Measurements from ENCODE around the gene ALDH3A1. TPM values are rescaled to one million over a fixed set of nuclear protein-coding genes. Genes with fewer than 3 reads are reported as not detected.

ALDH3A1 gene
- total RNA-seq = 1 to 10 TPM in 3 of 4 donors, not detected in 1; 1.1 to 3.4 (median 2.4) TPM

- TF ChIP-seq, protein P1, sequence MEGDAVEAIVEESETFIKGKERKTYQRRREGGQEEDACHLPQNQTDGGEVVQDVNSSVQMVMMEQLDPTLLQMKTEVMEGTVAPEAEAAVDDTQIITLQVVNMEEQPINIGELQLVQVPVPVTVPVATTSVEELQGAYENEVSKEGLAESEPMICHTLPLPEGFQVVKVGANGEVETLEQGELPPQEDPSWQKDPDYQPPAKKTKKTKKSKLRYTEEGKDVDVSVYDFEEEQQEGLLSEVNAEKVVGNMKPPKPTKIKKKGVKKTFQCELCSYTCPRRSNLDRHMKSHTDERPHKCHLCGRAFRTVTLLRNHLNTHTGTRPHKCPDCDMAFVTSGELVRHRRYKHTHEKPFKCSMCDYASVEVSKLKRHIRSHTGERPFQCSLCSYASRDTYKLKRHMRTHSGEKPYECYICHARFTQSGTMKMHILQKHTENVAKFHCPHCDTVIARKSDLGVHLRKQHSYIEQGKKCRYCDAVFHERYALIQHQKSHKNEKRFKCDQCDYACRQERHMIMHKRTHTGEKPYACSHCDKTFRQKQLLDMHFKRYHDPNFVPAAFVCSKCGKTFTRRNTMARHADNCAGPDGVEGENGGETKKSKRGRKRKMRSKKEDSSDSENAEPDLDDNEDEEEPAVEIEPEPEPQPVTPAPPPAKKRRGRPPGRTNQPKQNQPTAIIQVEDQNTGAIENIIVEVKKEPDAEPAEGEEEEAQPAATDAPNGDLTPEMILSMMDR (IDR thresholded peaks at IDR 0.05; ENCODE audit: low read depth) = no peak
These were observed at the start of gene ALDH3A1 for GRCh38 chr17:19747829-19748806. Gene ALDH3A1 (minus strand): TSS chr17:19748298. CDS start chr17:19745129, 3,169 bp downstream.

- TF ChIP-seq, protein P1 (IDR thresholded peaks at IDR 0.05; ENCODE audit: low read depth) = no peak
These were observed 48.4 kb upstream of the ALDH3A1 start for GRCh38 chr17:19796457-19796856.

- TF ChIP-seq, protein P1 (IDR thresholded peaks at IDR 0.05; ENCODE audit: low read depth) = no peak
These were observed 43.9 kb upstream of the ALDH3A1 start for GRCh38 chr17:19791918-19792550.

- TF ChIP-seq, protein P1 (IDR thresholded peaks at IDR 0.05; ENCODE audit: low read depth) = no peak
These were observed 39.7 kb upstream of the ALDH3A1 start for GRCh38 chr17:19787733-19788357.

DNA sequence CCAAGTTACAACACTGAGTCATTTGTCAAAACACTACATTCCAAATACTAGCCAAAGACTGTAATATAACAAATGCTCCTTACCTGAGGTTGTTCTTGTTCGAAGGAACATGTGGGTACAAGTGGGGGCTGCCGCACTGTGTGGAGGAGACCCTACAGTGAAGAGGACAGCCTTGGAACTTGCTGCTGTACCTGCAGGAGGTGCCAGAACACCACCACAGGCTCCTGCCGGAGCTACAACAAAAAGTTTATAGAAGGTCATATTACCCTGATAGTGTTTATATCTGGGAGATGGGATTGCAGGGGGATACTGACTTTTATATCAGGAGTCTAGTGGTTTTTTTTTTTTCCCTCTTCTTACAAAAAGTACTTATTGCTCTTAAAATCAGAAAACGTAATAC is 37.8 kb upstream of the ALDH3A1 start:
- TF ChIP-seq, protein P1 (IDR thresholded peaks at IDR 0.05; ENCODE audit: low read depth) = no peak

GRCh38 chr17:19781488-19782458 is 33.7 kb upstream of the ALDH3A1 start:
- TF ChIP-seq, protein P1 (IDR thresholded peaks at IDR 0.05; ENCODE audit: low read depth) = no peak
